IPS DF 4.7 (cell line): Measurements from ENCODE around the gene LAGE3.

ENCODE experiments used
- DNase-seq: peaks from one replicate; pipeline ENCODE4 v3.0.0-alpha.2; 2013; ENCODE audit warnings: low spot score; ENCODE audit errors: extremely low read depth

The LAGE3 gene

DNA sequence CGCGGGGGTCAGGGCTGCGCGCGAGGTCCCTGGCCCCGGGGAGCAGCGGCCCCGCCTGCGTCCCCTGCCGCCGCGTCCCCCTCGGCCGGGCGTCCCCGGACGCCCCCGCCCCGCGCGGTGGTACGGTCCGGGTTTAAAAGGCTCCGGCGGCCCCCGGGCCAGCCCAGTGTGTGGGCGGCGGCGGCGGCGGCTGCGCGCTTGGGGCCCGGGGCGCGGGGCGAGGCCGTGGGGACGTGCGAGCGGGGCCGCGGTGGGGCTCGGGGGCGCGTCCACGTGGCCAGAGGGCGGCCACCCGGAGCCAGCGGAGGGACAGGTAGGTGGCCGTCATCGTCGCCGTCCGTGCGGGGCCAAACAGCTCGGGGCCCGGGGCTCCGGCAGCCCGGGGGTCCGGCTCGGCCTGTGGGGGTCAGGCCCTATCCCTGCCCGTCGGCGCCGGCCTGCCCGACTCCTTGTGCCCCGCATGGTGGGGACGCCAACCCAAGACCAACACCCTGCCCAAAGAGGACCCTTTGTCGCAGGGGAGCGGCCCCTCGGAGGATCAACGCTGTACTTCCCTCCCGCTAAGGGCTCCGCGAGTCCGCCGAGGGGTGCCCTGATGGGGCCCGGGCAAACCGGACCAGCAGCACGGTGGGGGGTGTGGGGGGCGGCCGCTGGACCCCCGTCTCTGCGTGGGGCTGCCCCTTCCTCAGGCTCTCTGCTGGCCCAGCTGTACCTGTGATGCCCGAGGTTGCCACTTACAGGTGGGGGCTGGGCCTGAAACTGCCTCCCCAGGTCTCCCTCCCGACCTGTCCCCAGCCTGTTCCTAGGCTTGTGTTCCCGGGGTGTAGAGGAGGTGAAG is 20.7 kb downstream of the LAGE3 start, which contains the start of gene PLXNA3:
Gene PLXNA3 (plus strand): TSS at position 166 of the 838 bp plus-strand sequence. CDS start 1,903 bp downstream, outside the sequence.
- no peak for DNase-seq

DNA sequence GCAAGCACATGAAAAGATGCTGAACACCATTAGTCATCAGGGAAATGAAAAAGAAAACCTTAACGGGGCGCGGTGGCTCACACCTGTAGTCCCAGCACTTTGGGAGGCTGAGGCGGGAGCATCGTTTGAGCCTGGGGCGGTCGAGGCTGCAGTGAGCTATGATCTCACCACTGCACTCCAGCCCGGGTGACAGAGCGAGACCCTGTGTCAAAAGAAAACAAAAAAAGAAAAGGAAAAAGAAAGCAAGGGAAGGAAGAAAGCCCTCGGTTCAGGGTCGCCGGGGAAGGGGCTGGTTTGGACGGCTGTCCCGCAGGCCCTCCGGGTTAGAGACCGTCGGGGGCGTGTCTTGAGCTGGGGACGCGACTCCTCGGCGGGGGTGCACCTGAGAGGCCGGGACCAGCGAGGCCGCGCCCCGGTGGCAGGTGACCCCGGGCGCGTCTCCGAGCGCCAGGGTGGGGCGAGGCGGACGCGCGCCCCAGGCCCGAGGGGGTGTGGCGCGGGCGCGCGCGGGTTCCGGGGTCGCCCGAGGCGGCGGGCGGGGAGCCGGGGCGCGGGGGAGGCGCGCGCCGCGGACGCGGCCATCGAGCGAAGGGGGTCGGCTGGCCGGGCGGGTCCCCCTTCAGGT is 21.5 kb downstream of the LAGE3 start:
- DNase-seq: no peak

DNA sequence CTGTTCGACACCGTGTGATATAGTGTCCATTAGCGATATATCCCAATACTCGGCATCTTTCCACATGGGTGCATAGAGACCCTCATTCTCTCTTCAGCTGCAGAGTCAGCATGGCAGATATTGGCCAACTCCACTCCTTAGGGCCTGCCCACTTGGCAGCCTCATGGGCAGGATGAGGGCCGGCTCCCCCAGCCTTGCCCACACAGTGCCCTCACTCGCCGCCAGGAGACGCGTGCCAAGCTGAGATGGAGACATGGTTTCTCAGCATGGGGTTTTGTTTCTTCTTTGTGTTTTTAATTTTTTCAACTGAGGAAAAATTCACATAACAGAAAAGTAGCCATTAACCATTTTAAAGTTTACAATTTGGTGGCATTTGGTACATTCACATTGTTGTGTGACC is 26.3 kb downstream of the LAGE3 start:
- DNase-seq: no peak

DNA sequence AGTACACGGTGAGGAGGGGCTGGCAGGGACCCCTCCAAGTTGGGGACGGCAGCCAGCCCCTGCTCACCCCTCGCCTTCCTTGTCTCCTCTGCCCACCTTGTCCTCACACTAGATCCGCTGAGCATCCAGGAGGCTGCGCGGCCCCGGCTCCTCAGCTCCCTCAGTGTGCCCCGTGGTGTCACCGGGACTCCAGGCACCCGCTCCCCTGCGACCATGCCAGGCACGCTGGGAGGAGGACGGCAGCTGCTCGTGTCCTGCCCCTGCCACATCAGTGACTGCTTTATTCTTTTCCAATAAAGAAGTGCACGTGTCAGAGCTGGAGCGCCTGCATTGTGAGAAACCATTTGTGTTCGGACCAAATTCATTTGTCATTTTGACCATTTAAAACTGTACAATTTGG is 28.8 kb downstream of the LAGE3 start:
- DNase-seq: no peak

DNA sequence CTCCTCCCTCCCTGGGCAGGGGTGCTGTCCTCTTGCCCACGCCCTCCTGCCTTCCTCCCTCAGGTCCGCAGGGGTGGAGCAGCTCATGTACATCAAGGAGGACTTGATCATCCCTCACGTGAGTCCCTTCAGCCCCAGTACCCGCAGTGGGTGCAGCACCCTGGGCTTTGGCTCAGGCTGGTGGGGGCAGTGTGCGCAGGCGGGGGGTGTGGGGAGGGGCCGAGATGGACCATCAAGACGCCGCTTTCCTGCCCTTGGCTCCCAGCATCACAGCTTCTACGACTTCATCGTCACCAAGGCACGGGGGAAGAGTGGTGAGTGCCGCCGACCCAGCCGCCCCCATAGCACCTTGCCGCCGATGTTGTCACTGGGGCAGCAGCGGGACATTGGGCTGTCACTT is 29.5 kb downstream of the LAGE3 start:
- no peak for DNase-seq

DNA sequence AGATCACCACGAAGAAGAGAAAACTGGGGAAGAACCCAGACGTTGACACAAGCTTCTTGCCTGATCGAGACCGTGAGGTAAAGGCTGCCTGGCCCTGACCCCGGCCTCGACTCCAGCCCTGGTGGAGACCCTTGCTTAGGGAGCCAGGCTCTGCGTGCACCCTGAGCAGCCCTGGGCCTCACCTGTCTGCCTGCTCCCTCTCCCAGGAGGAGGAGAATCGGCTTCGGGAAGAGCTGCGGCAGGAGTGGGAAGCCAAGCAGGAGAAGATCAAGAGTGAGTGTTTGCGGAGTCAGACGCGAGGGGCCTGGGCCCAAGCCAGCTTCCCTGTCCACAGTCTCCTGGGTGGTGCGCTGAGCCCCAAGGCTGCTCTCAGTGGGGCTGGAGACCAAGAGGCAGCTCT is 30.6 kb downstream of the LAGE3 start:
- DNase-seq: no peak

DNA sequence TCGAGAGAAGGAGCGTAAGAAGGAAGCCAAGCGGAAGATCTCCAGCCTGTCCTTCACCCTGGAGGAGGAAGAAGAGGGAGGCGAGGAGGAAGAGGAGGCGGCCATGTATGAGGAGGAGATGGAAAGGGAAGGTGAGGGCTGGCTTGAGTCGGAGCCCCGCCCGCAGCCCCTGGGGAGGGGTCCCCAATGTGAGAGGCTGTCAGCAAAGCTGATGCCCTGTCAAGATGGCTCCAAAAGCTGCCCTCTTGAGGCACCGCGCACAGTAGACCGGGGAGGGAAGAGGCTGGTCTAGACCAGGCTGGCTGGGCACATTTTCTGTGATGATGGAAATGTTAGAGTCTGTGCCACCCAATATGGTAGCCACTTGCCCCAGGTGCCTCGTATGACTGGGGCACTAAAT is 32.7 kb downstream of the LAGE3 start:
- no peak for DNase-seq

DNA sequence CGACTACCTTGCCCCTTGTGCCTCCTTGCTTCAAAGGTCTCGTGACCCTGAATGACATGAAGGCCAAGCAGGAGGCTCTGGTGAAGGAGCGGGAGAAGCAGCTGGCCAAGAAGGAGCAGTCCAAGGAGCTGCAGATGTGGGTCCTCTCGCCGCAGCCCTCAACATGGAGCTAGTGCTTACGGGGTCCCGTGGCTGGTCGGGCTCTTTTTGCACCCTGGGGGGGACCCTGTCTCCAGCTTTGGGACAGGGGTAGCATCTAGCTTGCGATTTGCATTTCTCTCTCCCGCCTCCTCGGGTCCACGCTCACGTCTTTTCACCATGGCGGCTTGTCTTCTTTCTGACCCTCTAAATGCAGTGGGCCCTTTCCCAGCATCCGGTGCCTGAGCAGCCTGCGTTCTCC is 33.3 kb downstream of the LAGE3 start:
- no peak for DNase-seq

DNA sequence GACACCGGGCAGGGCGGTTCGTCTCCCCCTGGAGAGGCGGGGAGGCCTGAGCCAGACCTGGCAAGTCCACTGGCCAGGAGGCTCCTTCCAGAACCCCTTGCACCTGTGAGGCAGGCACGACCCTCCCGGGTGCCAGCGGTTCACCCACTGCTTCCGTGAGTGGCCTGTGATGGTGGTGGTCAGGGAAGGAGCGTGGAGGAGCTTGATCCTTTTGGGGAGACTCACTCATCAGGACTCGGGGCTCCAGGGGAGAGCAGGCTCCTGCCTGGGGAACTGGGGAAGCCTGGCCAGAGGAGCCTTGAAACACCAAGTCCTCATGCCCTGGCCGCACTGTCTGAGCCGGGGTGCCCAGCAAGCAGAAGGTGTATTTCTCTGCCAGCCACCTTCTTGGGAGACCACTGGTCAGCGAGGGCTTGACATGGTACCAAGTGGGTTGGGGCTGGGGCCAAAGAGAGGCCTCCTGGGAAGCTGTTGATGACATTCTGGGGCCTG is 34.3 kb downstream of the LAGE3 start:
- DNase-seq: no peak

DNA sequence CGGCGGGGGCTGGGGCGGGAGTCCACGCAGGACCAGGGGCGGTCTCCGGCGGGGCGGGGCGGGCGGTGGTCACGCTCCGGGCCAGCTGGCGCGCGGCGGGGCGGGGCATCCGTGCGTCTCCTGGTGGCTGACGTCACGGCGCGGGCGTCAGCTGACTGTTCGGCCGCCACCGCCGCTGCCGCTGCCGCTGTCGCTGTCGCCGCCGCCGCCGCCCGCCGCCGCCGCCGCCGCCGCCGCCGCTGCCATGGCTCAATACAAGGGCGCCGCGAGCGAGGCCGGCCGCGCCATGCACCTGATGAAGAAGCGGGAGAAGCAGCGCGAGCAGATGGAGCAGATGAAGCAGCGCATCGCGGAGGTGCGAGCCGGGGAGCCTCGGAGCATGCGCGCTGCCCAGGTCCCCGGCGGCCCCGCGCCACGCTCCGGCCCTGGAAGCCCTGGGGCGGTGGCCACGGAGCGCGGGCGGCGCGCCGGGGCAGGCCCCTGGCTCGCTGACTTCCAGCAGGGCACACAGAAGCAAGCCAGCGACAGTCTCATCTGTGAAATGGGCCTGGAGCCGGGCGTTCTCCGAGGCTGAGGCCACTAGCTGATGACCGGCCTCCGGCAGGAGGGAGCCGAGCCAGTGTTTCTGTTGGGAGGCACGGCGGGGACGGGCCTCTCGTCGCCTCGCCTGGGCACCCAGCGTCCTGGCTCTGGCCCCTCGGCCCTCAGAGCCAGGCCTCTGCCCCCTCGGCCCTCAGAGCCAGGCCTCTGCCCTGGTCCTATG is 34.9 kb downstream of the LAGE3 start, which contains the start of gene FAM50A:
Gene FAM50A (plus strand): TSS at position 150 of the 763 bp plus-strand sequence. CDS start 95 bp downstream, at position 245.
- no peak for DNase-seq

DNA sequence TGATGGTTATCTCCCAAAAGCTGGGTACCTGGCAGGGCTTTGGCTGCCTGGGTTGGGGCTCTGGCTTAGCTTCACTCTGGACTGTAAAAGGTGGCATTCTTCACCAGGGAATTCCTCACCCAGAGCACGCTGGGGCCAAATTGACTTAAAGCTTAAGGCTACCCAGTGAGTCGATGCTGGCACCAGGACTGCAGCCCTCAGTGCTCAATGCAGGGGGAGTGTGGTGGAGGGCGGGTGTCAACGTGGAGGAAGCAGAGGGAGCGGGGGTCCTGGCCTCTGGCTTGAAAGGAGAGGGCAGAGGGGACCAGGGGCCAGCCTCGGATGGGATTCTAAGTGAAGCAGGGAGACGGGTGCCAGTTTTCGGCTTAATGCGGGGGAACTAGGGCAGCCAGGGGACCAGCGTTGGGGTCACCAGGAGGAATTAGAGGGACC is 35.6 kb downstream of the LAGE3 start:
- DNase-seq: no peak

DNA sequence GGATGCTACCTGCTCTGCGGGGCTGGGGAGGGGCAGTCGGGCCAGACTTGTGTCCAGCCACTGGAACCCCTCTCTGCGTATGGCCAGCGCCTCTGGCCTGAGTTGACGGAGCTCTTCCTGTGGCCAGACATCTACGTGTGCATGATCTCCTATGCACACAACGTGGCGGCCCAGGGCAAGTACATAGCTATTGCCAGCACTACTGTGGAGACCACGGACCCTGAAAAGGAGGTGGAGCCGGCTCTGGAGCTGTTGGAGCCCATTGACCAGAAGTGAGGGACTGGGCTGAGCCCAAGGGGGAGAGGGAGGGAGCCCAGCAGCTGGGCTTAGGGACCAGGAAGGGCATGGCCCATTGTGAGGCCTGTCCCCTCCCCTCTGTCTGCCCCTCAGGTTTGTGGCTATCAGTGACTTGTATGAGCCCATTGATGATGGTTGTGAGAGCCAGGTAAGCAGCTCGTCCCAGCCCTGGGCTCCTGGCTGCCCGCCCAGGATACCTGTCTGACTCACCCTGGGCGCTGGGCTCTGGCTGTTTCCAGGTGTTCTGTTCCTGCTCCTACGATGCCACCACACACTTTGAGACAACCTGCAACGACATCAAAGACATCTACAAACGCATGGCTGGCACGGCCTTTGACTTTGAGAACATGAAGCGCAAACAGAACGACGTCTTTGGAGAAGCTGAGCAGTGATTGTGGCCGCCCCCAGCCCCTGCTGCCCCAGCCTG is 36.9 kb downstream of the LAGE3 start:
- no peak for DNase-seq

DNA sequence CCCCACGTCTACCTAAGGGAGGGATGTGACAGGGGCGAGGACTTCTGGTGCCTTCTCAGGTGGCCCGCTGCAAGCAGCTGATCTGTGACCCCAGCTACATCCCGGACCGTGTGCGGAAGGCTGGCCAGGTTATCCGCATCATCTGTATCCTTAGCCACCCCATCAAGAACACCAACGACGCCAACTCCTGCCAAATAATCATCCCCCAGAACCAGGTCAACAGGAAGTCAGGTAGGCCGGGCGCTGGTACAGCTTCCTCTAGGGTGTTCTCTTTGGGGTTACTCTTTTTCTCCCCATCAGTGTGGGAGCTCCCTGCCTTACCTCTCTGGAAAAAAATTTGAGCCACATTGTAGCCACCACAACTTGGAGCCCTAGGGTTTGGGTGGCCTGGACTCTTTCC is 37.5 kb downstream of the LAGE3 start:
- no peak for DNase-seq

DNA sequence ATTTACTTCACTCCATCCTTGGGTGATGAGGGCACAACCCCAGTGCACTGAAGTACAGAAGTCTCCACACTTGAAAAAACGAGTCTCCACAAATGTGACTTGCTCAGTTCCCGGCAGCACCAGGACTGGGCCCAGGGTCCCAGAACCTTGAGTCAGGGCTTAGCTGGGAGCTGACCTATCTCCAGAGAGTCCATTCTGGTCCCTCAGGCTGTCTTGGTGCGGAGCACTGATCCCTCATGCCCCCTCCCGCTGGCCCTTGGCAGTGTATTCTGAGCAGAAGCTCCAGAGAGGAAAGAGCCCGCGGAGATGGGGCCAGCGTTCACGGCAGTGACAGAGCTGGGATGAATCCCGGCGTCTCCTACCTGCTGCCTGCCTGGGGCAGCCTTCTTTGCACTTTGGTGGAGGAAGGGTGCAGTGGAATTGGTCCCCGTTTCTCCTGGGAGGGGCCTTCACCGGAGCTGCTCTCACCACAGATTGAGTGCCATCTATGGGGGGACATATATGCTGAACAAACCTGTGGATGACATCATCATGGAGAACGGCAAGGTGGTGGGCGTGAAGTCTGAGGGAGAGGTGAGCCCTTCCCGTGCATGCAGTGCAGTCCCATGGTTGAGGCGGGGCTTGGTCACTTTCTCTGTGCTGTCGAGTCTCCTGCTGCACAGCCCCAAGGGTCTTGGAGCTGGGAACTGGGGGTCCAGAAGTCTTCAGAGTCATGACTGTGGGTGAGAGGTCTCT is 38.3 kb downstream of the LAGE3 start:
- DNase-seq: no peak

DNA sequence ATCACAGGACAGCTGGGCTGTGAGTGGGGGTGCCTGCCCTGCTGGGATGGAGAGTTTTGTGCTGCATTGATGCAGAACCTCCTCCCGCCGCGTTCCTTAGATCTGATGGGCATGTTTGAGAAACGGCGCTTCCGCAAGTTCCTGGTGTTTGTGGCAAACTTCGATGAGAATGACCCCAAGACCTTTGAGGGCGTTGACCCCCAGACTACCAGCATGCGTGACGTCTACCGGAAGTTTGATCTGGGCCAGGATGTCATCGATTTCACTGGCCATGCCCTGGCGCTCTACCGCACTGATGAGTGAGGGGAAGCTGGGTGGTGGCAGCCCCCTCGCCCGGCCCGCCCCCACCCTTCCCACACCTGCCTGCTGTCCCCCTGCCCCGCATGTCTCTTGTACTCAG is 39.2 kb downstream of the LAGE3 start:
- no peak for DNase-seq

DNA sequence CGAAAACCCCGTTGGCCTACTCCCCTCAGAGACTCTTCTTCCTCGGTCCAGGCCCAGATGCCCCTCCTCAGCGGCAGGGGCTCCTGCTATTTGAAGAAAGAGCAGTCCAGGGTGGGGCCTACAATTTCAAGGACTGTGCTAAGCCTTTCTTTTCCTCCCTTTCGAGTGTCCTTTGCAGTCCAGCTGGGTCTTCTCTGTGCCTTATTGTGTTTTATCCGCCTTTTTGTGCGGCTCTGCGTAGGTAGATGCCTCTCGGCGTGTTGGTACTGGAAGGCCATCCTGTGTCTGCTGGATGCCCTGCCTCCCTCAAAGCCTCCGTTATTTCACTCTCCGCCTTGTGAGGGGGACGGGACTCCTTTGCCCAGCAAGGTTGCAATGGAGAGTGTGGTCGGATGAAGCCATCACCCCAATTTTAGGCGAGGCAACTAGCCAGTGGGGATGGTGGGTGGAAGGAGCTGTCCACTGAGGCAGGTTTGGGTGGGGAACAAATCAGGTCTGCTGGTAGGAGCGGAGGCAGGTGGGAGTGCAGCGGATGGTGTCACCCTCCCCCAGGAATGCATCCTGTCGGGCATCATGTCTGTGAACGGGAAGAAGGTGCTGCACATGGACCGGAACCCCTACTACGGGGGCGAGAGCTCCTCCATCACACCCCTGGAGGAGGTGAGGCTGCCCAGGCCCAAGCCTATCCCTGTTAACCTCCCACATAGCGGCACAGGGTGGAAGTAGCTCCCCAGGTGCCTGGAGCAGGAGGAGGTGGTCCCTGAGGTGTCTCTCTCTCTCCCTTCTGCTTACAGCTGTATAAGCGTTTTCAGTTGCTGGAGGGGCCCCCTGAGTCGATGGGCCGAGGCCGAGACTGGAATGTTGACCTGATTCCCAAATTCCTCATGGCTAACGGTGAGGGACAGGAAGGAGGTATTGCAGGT is 40.8 kb downstream of the LAGE3 start:
- no peak for DNase-seq

DNA sequence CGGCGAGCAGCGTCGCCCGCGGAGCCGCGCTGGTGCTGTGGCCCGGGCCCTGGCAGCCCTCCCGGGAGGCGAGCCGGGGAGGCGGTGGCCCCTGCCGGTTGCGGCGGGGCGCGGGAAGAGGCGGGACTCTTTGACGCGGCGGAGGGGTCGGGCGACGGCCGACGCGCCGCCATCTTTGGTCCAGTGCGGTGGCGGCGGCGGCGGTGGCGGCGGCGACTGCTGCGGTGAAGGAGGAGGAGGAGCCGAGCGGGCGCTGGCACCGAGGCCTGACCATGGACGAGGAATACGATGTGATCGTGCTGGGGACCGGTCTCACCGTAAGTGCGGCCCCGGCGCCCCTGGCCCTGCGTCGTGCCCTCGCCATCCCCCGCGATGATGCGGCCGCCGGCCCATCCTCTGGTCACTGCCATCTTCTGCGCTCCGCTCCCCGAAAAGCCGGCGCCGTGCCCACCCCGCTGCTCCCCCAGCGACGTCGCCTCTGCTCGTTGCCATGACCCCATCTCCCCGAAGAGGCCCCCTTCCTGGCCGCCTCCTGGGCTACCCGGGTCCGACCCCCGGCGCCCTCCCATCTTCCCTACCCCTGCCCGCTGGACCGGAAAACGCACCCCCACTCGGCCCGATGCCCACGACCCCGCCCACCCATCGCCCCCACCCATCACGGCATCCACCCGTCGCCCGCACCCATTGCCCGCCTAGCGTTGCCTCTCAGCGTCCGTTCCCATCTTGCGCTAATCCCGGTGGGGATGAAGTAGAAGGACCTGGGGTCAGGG is 41.9 kb downstream of the LAGE3 start, which contains the start of gene GDI1:
Gene GDI1 (plus strand): TSS at position 172 of the 770 bp plus-strand sequence. CDS start 101 bp downstream, at position 273.
- no peak for DNase-seq

DNA sequence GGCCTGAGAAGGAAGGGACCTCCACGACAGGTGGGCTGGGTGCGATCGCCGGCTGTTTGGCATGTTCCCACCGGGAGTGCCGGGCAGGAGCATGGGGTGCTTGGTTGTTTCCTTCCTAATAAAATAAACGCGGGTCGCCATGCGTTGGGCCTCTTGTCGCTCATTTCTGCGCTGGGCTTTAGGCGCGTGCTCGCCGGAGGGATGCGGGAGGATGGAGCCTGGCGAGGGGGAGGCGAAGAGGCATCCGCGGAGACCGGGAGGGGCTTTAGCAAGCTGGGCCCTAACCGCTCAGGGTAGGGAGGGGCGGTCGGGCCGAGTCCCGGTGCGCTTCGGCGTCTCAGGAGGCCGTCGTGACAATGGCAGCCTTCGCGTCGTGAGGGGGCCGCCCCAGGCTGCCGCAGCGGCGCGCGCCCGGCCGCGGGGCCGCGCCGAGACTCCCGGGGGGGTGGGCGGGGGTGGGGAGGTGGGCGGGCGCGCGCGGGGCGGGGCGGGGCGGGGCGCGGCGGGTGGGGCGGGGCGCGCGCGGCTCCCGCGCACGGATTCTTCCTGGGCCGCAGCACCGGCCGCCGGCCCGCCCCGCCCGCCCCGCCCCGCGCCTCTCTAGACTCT is 42.6 kb downstream of the LAGE3 start:
- no peak for DNase-seq
